ENCODE data around the gene COX19.

Gene COX19

GRCh38 chr7:991729-992656 lies 16.6 kb upstream of the COX19 start:
- TF ChIP-seq CTCF (conservative IDR thresholded peaks at IDR 0.05) = no peak
- no peak overlapping the region for H3K27ac ChIP-seq

GRCh38 chr7:990933-991728 lies 15.8 kb upstream of the COX19 start:
- no peak overlapping the region for H3K27ac ChIP-seq
- TF ChIP-seq CTCF (conservative IDR thresholded peaks at IDR 0.05) = no peak

GRCh38 chr7:990352-990932 lies 15.1 kb upstream of the COX19 start:
- TF ChIP-seq CTCF (conservative IDR thresholded peaks at IDR 0.05) = no peak
- no peak overlapping the region for H3K27ac ChIP-seq

- TF ChIP-seq CTCF (conservative IDR thresholded peaks at IDR 0.05) = no peak
- H3K27ac ChIP-seq = no peak overlapping the region
Measured at GRCh38 chr7:988963-989529, 13.7 kb upstream of the COX19 start.

GRCh38 chr7:988426-988911 lies 13.1 kb upstream of the COX19 start:
- TF ChIP-seq CTCF (conservative IDR thresholded peaks at IDR 0.05) = no peak
- H3K27ac ChIP-seq = no peak overlapping the region

GRCh38 chr7:987909-988308 lies 12.6 kb upstream of the COX19 start:
- no peak for TF ChIP-seq CTCF (conservative IDR thresholded peaks at IDR 0.05)
- no peak overlapping the region for H3K27ac ChIP-seq

All from VCaP (cell line).